ES-I3 (cell line): Measurements from ENCODE around the gene ZCCHC2.
A peak's percentile ranks its signal among the peaks of the same experiment; 100 is the strongest.

Experiments
- H3K36me3 ChIP-seq: 2 replicates; pipeline ENCODE4 v1.6.1; 2013; ENCODE audit warnings: mild to moderate bottlenecking, low read length, control low read depth, moderate library complexity; ENCODE audit not compliant: insufficient read depth
- H3K4me1 ChIP-seq: 2 replicates; pipeline ENCODE4 v1.6.1; 2013; ENCODE audit warnings: mild to moderate bottlenecking, control low read depth, low read length; ENCODE audit not compliant: insufficient read depth
- H3K9ac ChIP-seq: 2 replicates; pipeline ENCODE4 v1.6.1; 2013; ENCODE audit warnings: low read depth, mild to moderate bottlenecking, low read length, moderate library complexity
- H3K9me3 ChIP-seq: 2 replicates; pipeline ENCODE4 v1.6.1; 2013; ENCODE audit warnings: mild to moderate bottlenecking, low read length, moderate library complexity; ENCODE audit not compliant: control insufficient read depth, insufficient read depth

The ZCCHC2 gene

DNA sequence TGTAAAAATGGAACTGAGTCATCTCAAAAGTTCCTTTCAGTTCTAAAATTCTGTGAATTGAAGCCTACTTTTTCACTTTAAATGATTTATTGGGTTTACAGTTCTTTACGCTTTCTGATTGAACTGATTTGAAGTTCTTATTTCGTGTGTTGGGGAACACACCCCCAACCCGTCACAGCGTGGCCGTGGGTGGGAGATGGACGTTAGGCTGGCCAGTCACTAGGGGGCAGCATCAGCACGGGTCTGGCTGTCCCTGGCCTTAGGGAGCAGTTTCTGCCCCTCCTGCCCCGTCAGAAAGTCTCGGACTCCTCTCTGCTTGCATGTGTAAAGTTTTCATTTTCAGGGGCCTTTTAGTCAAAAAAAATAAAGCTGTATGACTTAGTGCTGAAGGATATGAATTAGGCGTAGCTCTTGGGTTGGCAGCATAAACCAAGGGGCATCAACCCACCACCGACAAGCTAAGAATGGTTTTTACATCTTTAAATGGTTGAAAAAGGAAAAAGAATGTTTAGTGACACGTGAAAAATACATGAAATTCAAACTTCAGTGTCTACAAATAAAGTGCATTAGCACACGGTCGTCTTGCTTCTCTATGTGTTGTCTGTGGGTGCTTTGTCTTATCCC is 63.4 kb downstream of the ZCCHC2 start:
- peaks cover 7% of the 10 kb centered on the region; the same call in 1 of the 2 replicates for H3K4me1 ChIP-seq
- no peak overlapping the region for H3K9ac ChIP-seq
- H3K9me3 ChIP-seq, result peaks cover 4% of the 10 kb centered on the region; the same call in 1 of the 2 replicates
- no peaks in the 10 kb centered on the region for H3K36me3 ChIP-seq

DNA sequence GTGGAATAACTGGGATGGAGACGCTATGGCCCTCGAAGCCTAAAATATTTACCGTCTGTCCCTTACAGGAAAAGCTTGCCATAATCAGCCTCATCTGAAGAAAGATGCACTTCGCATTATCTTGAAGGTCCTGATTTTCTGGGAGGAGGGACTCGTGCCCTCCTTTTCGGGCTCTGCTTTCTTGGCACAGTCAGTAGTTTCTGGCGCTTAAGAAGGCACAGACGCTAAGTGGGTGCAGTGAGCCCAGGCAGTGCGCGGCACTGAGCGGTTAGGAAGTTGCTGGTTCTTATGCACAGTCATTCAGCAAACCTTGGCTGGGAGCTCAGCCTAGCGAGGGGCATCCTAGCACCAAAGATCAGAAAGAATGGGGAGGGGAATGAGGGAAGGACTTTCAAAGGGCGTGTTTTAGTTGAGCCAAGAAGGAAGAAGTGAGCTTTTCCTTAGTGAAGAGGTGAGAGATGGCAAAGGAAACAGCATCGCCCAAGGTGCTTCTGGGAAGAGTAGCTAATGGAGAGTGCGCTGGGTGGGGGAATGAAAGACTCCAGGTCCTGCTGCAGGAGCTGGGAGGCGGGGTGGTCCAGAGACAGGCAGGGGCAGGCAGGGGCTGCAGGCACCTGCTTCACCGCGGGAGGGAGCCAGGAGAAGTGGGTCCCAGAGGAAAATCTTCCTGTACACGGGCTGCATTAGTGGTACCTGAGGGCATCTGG is 64.1 kb downstream of the ZCCHC2 start:
- peaks cover 4% of the 10 kb centered on the region; the same call in 1 of the 2 replicates for H3K9me3 ChIP-seq
- no peak overlapping the region for H3K9ac ChIP-seq
- peaks cover 7% of the 10 kb centered on the region; the same call in 1 of the 2 replicates for H3K4me1 ChIP-seq
- H3K36me3 ChIP-seq, result no peaks in the 10 kb centered on the region

DNA sequence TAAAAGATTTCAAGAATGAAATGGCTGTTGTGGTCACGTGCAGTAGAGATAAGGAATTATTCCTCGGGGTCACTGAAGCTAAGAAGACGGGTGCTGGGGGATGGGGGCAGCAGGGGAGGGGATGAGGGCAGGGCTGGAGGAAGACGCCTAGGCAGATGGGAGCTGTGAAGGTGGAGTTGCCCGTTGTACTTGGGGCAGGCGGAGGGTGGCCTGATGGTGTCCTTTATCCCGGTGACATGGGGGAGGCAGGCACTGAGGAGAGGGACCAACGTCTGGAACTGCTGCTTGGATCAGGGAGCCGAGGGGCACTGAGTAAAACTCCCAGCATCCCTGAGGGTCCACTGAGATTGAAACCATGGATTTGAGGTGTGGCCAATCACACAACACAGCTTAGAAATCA is 64.9 kb downstream of the ZCCHC2 start:
- peaks cover 7% of the 10 kb centered on the region; the same call in 1 of the 2 replicates for H3K9me3 ChIP-seq
- no peaks in the 10 kb centered on the region for H3K36me3 ChIP-seq
- peaks cover 7% of the 10 kb centered on the region; the same call in 1 of the 2 replicates for H3K4me1 ChIP-seq

DNA sequence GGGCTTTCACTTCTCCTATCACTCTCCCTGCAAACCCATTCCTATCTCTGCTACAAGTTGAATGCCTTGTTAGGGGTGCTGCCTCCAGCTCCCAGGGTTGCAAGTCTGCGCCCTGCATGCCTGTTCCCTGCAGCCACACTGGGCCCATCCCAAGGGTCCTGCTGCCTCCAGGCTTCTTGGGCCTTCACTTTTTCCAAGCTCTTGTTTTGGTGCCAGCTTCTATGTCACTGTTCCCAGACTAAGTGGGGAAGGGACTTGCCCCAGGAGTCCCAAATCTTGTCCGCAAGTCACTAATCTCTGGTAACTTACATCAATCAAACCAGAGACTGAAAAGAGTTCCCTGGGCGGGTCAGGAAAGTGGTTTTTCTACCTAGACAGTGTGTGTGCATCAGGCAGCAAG is 65.4 kb downstream of the ZCCHC2 start:
- H3K9me3 ChIP-seq, result peaks cover 7% of the 10 kb centered on the region; the same call in 1 of the 2 replicates
- peaks cover 7% of the 10 kb centered on the region; the same call in 1 of the 2 replicates for H3K4me1 ChIP-seq
- no peak overlapping the region for H3K9ac ChIP-seq
- H3K36me3 ChIP-seq, result no peaks in the 10 kb centered on the region

More for the DNA sequence above, 64.9 kb downstream of the ZCCHC2 start:
- no peak overlapping the region for H3K9ac ChIP-seq

DNA sequence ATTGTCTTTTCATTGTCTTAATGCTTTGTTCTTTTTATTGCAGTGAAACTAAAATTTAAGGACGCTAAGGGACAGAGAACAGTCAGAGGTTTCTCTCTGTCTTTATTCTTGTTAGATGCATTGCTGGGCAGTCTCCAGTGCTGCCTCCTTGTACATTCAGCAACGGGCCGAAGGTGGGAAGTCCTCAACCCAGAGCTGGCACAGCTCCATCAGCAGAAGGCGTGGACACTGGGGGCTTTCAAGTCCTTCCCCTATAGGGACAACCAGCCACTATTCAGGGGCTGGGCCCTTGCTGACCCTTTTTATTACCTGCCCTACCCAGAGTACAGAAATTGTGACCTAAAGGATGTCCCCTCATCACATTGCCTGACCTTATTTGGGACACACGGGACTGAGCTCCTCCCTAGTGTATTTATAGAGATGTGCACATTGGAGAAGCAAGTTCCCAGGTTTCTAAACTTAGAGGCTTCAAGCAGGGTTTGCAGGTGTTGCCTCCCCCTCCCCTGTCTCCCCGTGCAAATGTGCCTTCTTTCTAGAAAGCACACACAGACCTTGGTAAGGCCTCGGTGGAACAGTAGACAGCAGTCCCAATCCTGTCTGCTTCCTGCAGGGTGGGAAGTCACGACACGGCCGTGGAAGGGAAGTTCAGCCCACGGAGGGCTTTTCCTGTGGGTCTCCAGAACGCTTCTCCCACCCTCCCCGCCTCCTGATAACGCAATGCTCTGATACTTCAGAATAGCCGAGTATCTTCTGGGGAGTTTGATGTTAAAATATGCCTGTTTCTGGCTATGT is 68.2 kb downstream of the ZCCHC2 start:
- Histone ChIP-seq H3K36me3 (no peaks in the 10 kb centered on the region), H3K9me3 (peaks cover 7% of the 10 kb centered on the region; the same call in 1 of the 2 replicates), H3K9ac (no peak overlapping the region), H3K4me1 (peaks cover 7% of the 10 kb centered on the region; the same call in 1 of the 2 replicates)

DNA sequence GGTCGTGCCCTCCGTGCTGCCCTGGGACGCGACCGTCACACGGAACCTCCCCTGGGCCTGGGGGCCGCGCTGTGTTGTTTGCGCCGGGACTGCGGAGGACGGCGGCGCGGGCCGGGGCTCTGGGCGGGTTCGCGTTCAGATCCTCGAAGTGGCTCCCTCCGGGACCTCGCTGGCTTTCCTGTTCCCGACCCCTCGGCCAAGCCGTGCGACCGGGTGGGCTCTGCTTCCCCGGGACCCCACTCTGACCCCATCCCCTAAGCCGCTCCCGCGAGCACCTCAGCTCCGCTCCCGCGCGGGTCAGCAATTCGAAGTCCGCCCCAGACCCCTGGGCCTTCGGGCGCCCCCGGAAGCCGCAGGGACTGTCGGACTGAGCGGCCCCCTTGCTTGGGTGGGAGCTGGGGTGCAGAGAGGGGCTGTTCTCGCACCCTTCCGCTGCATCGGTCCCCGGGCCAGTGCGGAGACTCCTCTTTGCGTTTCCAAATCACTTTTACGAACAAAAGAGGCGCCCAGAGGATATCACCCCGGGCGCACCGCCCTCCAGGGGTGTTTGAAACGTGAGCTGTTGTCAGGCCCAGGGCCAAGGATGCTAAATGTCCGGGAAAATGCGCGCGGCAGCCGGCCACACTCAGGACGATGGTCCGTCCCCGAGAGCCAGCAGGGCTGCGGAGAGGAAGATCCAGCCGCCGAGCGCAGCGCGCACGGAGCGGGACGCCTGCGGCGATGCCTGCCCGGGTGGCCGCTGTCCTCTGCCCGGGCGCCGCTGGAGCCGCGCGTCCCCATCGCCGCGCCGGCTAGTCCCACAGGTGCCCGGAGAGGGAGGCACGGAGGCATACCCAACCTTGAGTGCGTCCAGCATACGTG is 73.5 kb downstream of the ZCCHC2 start:
- H3K36me3 ChIP-seq, result no peaks in the 10 kb centered on the region
- peak overlapping the region; percentile 75 for H3K9ac ChIP-seq
- peaks cover 3% of the 10 kb centered on the region; the same call in 1 of the 2 replicates for H3K9me3 ChIP-seq
- H3K4me1 ChIP-seq, result no peaks in the 10 kb centered on the region

DNA sequence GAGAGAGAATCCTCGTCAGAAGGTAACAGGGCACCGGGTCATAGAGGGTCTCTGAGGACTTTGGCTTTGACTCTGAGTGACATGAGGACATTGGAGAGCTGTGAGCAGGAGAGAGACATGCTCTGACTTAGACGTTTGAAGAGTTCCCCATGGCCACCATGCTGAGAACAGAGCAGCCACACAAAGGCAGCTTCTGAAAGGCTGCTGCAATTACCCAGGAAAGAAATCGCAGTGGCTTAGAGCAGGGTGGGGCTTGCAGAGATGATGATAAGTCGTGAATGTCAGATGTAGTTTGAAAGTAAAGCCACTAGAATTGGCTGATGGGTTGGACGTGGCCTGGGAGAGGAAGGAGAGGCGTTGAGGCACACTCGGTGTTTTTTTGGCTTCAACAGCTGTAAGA is 79.0 kb downstream of the ZCCHC2 start:
- Histone ChIP-seq H3K36me3 (no peaks in the 10 kb centered on the region), H3K9me3 (no peaks in the 10 kb centered on the region), H3K9ac (no peak overlapping the region), H3K4me1 (peaks cover 11% of the 10 kb centered on the region; the same call in 1 of the 2 replicates)

DNA sequence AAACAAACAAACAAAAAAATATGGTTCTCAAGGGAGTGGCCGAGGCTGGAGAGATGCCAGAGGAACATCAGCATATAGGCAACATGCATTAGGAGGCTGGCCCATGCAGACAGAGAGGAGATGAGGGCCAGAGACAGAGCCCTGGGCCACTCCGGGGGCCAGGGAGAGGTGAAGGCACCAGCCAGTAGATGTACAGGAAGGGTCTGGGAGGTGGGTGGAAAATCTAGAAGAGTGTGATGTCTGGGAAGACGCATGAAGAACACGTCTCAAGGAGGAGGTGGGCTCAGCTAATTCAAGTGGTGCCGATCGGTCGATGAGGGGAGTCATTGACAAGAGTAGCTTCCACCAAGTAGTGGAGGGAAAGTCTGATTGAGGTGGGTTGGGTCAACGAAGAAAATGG is 79.9 kb downstream of the ZCCHC2 start:
- Histone ChIP-seq H3K4me1 (peaks cover 11% of the 10 kb centered on the region; the same call in 1 of the 2 replicates), H3K9me3 (peaks cover 3% of the 10 kb centered on the region; the same call in 1 of the 2 replicates), H3K36me3 (no peaks in the 10 kb centered on the region), H3K9ac (no peak overlapping the region)

DNA sequence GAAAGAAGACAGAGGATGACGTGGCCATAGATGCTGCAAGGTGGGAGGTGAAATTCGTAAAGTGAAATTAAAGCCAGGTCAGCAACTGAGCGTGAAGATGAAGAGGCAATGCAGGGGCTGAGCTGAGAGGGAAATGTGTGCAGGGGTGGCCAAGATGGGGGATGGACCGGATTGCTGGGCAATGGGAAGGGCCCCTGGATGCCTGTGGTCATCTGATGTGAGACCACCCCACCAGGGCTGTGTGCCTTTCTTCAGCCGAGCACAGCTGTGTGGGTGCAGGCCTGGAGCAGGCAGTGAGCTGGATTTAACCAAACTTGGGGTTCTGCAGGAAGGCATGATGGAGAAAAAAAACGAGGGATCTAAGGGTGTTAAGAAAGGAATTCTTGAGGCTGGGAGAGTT is 80.4 kb downstream of the ZCCHC2 start:
- no peak overlapping the region for H3K9ac ChIP-seq
- H3K36me3 ChIP-seq, result no peaks in the 10 kb centered on the region
- peaks cover 5% of the 10 kb centered on the region; the same call in 1 of the 2 replicates for H3K9me3 ChIP-seq
- H3K4me1 ChIP-seq, result peaks cover 11% of the 10 kb centered on the region; the same call in 1 of the 2 replicates

DNA sequence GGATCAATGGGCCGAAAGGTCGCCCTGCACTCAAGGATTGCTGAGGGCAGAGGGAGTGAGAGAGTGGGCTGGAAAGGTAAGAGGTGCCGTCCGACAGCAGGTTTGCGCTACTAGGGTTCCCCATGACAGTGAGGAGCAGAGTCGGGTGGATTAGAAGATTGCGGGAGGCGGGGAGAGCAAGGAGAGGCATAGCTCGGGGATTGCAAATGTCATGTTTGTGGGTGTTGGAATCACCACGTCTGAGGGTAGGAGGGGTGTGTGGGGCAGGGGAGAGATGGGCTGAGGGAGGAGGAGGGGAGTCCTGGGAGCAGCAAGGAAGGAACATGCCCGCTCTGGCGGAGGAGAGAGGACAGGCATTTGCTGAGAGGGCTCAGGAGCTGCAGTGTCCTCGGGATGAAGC is 81.2 kb downstream of the ZCCHC2 start:
- Histone ChIP-seq H3K36me3 (no peaks in the 10 kb centered on the region), H3K9me3 (peaks cover 5% of the 10 kb centered on the region), H3K4me1 (peaks cover 11% of the 10 kb centered on the region; the same call in 1 of the 2 replicates)

DNA sequence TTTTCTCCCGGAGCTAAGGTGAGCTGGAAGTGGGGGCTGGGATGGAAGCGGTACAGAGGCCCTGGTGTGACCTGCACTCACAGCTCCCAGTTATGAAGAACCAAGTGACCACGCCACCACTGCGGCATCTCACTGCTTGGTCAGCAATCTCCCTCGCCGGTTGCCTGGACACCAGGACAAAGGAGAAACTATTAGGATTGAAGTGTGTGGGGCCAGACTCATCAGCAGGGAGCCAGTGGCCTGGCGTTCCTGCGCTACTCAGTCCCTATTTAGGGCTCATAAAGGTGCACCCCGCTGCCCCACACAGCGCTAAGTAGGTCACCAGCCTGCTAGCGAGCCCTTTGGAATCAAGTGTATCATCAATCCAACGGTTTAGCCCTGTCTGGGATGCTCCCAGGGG is 82.9 kb downstream of the ZCCHC2 start:
- Histone ChIP-seq H3K9ac (no peak overlapping the region), H3K4me1 (peaks cover 21% of the 10 kb centered on the region), H3K9me3 (peaks cover 5% of the 10 kb centered on the region), H3K36me3 (no peaks in the 10 kb centered on the region)

More for the DNA sequence above, 81.2 kb downstream of the ZCCHC2 start:
- H3K9ac ChIP-seq, result no peak overlapping the region

DNA sequence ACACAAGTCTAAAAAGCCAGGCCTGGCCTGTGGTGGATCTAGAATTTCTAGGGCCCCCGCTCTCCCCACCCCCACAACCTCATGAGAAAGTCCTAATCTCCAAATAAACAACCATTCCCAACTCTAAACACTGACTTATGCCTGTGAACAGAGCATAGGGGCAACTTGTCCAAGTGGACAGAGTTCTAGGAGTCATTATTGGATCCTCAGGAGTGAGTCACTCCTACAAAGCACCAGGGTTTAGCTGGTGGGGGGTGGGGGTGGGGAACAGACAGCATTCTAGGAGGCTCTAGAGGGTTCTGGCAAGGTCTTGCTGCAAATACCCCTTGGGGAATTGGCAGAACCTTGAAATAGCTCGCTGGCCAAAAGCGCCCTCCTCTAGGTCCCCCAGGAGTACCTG is 83.3 kb downstream of the ZCCHC2 start:
- Histone ChIP-seq H3K36me3 (no peaks in the 10 kb centered on the region), H3K9ac (no peak overlapping the region), H3K9me3 (peaks cover 5% of the 10 kb centered on the region), H3K4me1 (peaks cover 23% of the 10 kb centered on the region)

DNA sequence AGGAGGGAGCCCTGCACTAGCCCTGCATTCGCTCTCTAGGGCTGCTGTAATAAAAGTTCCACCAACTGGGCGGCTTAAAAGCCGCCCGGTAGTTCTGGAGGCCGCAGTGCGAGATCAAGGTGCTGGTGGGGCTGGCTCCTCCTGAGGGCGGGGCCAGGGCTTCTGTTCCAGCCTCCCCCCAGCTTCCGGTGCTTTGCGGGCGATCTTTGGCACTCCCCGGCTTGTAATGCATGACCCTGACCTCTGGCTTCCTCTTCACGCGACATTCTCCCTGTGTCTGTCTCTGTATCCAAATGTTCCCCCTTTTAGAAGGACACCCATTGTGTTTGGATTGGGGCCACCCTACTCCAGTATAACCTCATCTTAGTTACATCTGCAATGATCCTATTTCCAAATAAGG is 84.5 kb downstream of the ZCCHC2 start:
- Histone ChIP-seq H3K36me3 (no peaks in the 10 kb centered on the region), H3K9ac (no peak overlapping the region), H3K9me3 (peaks cover 5% of the 10 kb centered on the region), H3K4me1 (peaks cover 29% of the 10 kb centered on the region)
